Measurements from ENCODE around the gene GLE1. TPM values are rescaled to one million over a fixed set of nuclear protein-coding genes. Genes with fewer than 3 reads are reported as not detected.

The GLE1 gene
- total RNA-seq, 2 donors from 2014 or later = 14.7 to 16.6 TPM

DNA sequence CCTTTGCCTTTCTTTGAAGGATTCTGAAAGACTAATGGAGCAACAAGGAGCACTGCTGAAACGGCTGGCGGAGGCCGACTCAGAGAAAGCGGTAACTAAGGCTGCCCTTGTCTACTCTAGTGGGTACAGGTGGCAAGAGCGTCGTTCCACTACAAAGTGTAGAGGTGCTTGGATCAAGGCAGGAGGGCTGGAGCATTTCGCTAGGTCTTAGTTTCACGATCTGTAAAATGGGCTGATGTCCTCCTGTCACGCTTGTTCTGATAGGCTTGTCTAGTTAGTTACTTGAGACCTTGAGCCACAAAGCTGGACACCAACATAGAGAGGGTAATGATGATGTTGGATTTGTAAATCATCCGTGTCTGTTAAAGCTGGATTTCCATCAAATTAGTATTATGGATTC, 23.0 kb upstream of the GLE1 start:
- Histone ChIP-seq H3K9me3 (ENCODE audit: control insufficient read depth, low read length) (no peaks in the 10 kb centered on the region), H3K4me3 (ENCODE audit: low read length) (no peak overlapping the region), H3K36me3 (ENCODE audit: control insufficient read depth, insufficient read depth, low read length) (peaks cover 52% of the 10 kb centered on the region), H3K9ac (ENCODE audit: extremely low read depth, low read length, poor library complexity, severe bottlenecking) (no peak overlapping the region), H3K4me1 (ENCODE audit: control insufficient read depth, insufficient read depth, low read length) (no peaks in the 10 kb centered on the region), H3K27ac (ENCODE audit: low read depth, low read length) (no peak overlapping the region), H3K27me3 (ENCODE audit: control insufficient read depth, insufficient read depth, low read length, poor library complexity, severe bottlenecking) (no peaks in the 10 kb centered on the region)
- no peaks in the 10 kb centered on the region for H3K9me3 Mint-ChIP-seq
- peaks cover 54% of the 10 kb centered on the region for H3K36me3 Mint-ChIP-seq (ENCODE audit: low read depth)
- TF ChIP-seq, protein P1, sequence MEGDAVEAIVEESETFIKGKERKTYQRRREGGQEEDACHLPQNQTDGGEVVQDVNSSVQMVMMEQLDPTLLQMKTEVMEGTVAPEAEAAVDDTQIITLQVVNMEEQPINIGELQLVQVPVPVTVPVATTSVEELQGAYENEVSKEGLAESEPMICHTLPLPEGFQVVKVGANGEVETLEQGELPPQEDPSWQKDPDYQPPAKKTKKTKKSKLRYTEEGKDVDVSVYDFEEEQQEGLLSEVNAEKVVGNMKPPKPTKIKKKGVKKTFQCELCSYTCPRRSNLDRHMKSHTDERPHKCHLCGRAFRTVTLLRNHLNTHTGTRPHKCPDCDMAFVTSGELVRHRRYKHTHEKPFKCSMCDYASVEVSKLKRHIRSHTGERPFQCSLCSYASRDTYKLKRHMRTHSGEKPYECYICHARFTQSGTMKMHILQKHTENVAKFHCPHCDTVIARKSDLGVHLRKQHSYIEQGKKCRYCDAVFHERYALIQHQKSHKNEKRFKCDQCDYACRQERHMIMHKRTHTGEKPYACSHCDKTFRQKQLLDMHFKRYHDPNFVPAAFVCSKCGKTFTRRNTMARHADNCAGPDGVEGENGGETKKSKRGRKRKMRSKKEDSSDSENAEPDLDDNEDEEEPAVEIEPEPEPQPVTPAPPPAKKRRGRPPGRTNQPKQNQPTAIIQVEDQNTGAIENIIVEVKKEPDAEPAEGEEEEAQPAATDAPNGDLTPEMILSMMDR (conservative IDR thresholded peaks at IDR 0.05) = no peak
- DNase-seq = no peak
- H3K27me3 Mint-ChIP-seq (ENCODE audit: insufficient read depth) = no peaks in the 10 kb centered on the region
- no peak overlapping the region for H3K27ac Mint-ChIP-seq
- WGBS, 2 experiments (ENCODE audit: insufficient coverage in 1 of 2, insufficient read length in 1 of 2) = 93% methylated on average over 10 of the region's 10 CpGs
- H3K4me1 Mint-ChIP-seq = peaks cover 5% of the 10 kb centered on the region
- H3K4me3 Mint-ChIP-seq = no peak overlapping the region

DNA sequence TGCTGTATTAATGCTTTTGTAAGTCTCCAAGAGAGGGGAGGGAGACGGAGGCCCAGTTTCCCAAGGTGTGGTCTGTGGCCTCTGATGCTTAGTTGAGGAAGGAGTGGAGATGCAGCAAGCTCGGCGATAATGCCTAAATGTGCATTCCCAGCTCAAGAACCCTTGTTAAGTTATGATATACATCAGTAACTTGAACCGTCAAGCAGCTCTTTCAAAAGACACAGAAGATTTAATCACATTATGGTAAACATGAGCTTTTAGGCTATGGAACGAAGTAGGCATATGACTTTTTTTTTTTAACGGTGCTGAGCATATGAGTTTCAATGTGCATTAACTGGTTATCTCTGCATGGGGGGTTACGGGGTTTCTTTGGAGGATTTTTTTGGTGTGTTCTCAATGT, 22.3 kb upstream of the GLE1 start:
- Mint-ChIP-seq H3K4me1 (peaks cover 5% of the 10 kb centered on the region), H3K36me3 (ENCODE audit: low read depth) (peaks cover 60% of the 10 kb centered on the region), H3K9me3 (no peaks in the 10 kb centered on the region), H3K4me3 (no peak overlapping the region), H3K27me3 (ENCODE audit: insufficient read depth) (no peaks in the 10 kb centered on the region), H3K27ac (no peak overlapping the region)
- Histone ChIP-seq H3K4me1 (ENCODE audit: control insufficient read depth, insufficient read depth, low read length) (no peaks in the 10 kb centered on the region), H3K4me3 (ENCODE audit: low read length) (no peak overlapping the region), H3K9ac (ENCODE audit: extremely low read depth, low read length, poor library complexity, severe bottlenecking) (no peak overlapping the region), H3K9me3 (ENCODE audit: control insufficient read depth, low read length) (no peaks in the 10 kb centered on the region), H3K27me3 (ENCODE audit: control insufficient read depth, insufficient read depth, low read length, poor library complexity, severe bottlenecking) (no peaks in the 10 kb centered on the region), H3K27ac (ENCODE audit: low read depth, low read length) (no peak overlapping the region), H3K36me3 (ENCODE audit: control insufficient read depth, insufficient read depth, low read length) (peaks cover 54% of the 10 kb centered on the region)
- WGBS, 2 experiments (ENCODE audit: insufficient coverage in 1 of 2, insufficient read length in 1 of 2) = 93 to 94% methylated on average over 5 to 7 of the region's 7 CpGs
- no peak for DNase-seq
- TF ChIP-seq, protein P1 (conservative IDR thresholded peaks at IDR 0.05) = no peak

DNA sequence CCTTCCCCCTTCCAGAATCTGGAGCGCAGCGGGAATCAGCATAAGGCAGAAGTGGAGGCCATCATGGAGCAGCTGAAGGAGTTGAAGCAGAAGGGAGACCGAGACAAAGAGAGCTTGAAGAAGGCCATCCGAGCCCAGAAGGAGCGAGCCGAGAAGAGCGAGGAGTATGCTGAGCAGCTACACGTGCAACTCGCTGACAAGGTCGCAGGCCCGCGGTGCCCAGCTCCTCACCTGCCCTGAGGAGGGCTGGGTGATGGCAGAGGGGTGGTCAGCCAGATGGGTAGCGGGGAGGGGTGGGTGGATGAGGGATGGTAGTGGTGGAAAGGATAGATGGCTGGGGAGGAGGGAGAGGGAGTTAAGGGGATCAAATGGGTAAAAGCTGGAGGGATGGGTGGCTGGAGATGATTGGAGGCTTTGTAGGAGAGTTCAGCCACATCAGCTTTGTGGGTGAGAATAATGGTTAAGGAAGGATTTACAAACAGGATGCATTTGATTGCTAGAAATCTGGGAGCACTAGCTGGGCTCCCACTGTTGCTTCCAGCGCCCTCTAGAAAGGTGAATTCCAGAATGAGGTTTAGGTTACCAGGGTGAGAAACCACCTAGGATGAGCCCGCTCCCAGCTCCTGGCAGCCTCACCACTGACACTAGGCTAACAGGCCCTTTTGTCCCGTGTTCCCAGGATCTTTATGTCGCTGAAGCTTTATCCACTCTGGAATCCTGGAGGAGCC, 19.7 kb upstream of the GLE1 start:
- Histone ChIP-seq H3K4me3 (ENCODE audit: low read length) (no peak overlapping the region), H3K27ac (ENCODE audit: low read depth, low read length) (no peak overlapping the region), H3K9me3 (ENCODE audit: control insufficient read depth, low read length) (no peaks in the 10 kb centered on the region), H3K4me1 (ENCODE audit: control insufficient read depth, insufficient read depth, low read length) (no peaks in the 10 kb centered on the region), H3K27me3 (ENCODE audit: control insufficient read depth, insufficient read depth, low read length, poor library complexity, severe bottlenecking) (no peaks in the 10 kb centered on the region), H3K9ac (ENCODE audit: extremely low read depth, low read length, poor library complexity, severe bottlenecking) (no peak overlapping the region), H3K36me3 (ENCODE audit: control insufficient read depth, insufficient read depth, low read length) (peaks cover 61% of the 10 kb centered on the region)
- Mint-ChIP-seq H3K36me3 (ENCODE audit: low read depth) (peaks cover 68% of the 10 kb centered on the region), H3K27ac (no peak overlapping the region), H3K9me3 (no peaks in the 10 kb centered on the region), H3K27me3 (ENCODE audit: insufficient read depth) (no peaks in the 10 kb centered on the region), H3K4me1 (no peaks in the 10 kb centered on the region), H3K4me3 (no peak overlapping the region)
- no peak for DNase-seq
- TF ChIP-seq, protein P1 (conservative IDR thresholded peaks at IDR 0.05) = no peak
- 92 to 94% methylated on average over 8 to 17 of the region's 17 CpGs for WGBS, 2 experiments (ENCODE audit: insufficient coverage in 1 of 2, insufficient read length in 1 of 2)
